Stimulated activated CD8-positive, alpha-beta memory T cell treated with anti-CD3 and anti-CD28 coated beads, Interleukin-7, amount 100 ng/mL, for 1 hour (primary cell): Measurements from ENCODE around the gene PPP2R5C.

Source experiments
- DNase-seq, 2 donors: peaks; one replicate each; pipeline ENCODE4 v3.0.0-alpha.2; 2020; ENCODE audit warnings: low read depth in 2 of 2

PPP2R5C gene

GRCh38 chr14:101840649-101841369 lies 79.3 kb downstream of the PPP2R5C start:
- no peak for DNase-seq

GRCh38 chr14:101843038-101843437 lies 81.5 kb downstream of the PPP2R5C start:
- no peak for DNase-seq

- peak in 1 of 2 donors; percentile 25 for DNase-seq
Observed at GRCh38 chr14:101843665-101844064, 82.2 kb downstream of the PPP2R5C start.

DNA sequence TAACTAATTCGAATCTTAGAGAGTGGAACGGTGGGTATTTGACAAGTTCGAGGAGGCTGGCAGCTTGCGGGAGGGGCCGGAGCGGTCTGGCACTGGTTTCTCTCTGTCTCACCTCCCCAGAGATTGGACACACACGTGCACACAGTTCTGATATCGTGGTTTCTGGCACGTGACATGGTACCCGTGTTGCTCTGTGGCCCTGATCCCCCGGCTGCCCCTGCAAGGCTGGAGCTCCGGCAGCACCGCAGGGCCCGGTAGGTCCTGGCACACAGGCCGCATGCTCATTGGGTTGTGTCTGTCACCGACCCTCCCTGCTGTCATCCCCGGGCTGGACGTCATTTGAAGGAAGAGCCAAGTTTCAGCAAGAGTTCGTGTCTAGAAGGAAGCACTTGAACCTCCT lies 82.7 kb downstream of the PPP2R5C start:
- no peak for DNase-seq

DNA sequence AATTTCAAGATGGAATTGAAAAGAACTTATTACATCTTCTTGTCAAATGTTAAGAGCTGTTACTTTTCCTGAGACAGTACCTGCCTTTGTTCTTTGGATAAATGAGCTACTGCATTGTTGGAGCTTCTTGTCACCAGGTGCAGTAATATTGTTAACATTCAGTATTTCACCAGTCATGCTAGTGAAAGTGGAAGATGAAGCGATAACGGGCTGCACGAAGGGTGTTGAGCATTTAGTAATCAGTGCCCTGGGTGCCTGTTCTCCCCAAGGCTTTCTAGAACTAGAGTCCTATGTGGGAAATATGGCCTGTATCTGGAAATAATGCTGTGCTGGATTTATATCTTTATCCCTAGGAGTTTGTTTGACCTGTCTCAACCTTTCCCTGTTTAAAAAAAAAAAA lies 83.2 kb downstream of the PPP2R5C start:
- no peak for DNase-seq

DNA sequence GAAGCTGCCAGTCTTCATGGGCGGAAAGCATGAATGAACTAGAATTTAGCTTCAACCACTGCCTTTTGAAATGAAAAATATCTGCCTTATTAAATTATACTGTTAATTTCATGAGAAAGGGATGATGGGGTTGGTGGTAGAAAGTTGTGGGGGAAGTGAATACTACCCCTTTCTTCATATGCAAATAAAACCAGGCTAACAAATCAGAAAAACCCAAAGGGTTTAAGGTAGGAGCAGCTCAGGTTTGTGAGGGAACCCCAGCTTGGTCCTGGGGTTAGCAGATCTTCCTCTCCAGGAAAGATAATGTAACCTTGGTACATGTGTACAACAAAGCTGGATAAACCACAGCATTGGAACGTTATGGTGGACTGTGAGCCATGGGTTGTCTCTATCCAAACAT lies 84.0 kb downstream of the PPP2R5C start:
- DNase-seq: no peak

DNA sequence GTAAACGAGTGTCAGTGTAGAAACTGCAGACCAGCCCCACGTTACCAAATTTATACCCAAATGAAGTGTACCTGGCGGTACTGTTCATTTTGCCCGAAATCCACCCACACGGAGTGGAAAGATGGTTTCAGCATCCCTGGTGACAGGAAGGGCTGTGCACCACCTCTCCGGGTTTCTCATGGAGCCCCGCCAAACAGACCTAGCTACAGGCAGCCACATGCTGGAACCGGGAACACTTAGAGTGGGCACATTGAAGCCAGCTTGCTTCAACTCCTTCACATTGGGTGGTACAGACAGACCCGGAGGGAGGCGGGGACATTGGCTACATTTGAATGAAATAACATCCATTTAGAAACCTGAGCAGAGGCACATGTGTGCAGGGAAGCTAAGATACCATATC lies 84.4 kb downstream of the PPP2R5C start:
- no peak for DNase-seq

DNA sequence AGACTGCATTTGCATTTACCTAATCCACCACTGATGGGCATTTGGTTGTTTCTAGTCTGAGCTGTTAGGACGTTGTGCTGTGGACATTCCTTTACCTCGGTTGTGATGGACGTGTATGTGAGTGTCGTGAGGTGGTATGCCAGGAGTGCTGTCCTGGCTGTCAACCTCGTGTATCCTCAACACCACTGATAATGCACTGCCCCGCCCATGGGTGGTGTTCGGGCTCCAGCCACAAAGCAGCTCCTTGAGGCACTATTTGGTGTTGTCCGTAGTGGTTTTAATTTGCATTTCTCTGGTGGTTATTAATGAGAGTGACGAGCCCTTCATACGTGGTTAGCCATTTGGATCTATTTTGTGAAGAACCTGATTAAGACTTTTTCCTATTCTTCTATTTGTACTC lies 87.6 kb downstream of the PPP2R5C start:
- DNase-seq: no peak

DNA sequence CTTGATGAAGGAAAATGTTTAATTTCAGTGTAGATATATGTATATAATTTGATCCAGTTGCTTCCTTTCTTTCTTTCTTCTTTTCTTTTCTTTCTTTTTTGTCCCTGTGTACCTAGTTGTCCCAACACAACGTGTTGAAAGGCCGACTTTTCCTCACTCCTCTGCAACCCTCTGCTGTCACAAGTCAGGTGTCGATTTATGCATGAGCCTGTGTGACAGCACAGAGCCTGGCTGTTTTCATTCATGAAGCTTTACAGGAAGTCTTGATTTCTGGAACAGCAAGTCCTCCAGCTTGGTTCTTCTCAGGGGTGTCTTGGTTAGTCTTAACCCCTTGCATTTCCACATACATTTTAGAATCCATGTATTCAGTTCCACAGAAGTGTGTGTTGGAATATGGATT lies 88.1 kb downstream of the PPP2R5C start:
- no peak for DNase-seq

GRCh38 chr14:101851183-101851582 lies 89.7 kb downstream of the PPP2R5C start:
- no peak for DNase-seq

DNA sequence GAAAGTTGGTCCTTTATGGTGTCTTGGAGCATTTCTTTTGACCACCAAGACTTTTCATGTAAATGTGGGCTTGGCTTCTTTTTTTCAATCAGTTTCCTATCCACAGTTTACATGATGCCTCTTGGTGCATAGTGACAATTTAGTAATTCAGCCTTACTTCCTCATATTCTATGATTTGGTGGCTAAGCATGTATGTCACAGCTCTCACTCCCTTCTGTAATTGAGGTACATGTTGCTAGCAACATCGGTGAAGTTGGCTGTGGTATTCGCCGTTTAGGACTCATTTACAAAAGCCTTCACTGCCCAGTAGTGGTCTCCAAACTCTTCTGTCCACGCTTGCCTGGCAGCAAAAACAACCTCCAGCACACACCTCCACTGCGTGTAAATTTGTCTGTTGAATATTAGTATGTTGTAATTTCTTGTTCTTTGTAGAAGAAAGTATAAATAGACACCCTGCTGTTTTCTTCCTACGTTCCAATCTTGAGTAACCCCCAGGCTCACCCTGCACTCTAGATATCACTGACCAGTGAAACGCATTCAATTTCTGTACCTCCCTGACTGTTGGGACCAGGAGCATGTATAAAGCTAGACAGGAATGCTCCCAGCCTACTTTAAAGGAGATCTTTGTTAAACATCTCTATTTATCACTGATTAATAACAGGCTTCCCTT lies 90.4 kb downstream of the PPP2R5C start:
- DNase-seq: no peak

- DNase-seq: no peak
Observed at GRCh38 chr14:101852785-101853184, 91.3 kb downstream of the PPP2R5C start.

DNA sequence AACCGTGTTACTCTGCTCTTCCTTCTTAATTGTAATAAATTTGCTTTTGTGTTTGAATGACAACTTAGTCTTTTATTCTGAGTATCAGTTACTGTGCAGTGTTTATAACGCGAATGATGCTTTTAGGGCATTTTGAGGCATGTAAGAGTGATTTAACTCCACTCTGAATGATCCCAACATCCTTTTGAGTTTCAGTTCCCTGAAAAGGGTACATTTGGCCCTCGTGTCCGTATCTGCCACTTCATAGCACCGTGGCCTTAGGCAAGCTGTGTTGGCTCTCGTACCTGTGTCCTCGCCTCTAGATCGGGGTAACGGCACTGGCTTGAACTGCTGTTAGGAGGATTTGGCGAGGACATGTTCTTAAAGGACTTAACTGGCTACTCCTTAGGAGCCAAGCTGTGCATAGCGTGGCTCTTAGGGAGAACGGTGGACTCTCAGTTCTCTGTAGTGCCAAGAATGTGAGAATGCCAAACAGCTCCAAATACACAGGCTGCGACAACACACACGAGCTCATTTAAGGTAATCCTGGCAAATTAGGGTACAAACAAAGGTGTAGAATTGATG lies 92.0 kb downstream of the PPP2R5C start:
- no peak for DNase-seq

DNA sequence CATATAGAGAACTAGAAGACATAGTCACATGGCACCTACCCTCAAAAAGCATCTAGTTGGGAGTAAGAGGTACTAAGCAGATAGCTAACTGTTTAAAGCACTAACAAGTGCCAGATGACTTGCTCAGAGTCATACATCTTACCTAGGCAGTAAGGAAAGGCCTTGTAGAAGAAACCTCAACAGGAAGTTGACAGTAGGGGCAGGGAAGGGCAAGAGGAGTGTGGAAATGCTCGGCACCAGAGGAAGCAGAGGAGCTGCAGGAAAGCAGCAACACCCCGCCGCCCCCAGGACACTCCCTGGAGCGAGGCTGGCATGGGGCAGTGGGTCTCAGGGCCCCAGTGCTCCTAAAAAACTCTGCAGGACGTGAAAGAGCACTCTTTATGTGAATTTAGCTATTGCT lies 92.9 kb downstream of the PPP2R5C start:
- no peak for DNase-seq

- DNase-seq: no peak
Observed at GRCh38 chr14:101855958-101856357, 94.4 kb downstream of the PPP2R5C start.

DNA sequence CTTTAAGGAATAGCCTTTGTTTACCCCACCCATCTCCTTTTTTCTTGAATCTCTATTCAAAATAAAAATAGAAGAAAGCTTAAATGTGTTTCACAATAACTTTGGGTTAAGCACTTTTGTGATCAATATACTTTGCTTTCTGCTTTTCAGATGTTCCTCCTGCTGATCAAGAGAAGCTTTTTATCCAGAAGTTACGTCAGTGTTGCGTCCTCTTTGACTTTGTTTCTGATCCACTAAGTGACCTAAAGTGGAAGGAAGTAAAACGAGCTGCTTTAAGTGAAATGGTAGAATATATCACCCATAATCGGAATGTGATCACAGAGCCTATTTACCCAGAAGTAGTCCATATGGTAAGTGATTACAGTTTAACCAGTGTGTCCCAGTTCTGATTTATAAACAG lies 95.0 kb downstream of the PPP2R5C start:
- DNase-seq: no peak

DNA sequence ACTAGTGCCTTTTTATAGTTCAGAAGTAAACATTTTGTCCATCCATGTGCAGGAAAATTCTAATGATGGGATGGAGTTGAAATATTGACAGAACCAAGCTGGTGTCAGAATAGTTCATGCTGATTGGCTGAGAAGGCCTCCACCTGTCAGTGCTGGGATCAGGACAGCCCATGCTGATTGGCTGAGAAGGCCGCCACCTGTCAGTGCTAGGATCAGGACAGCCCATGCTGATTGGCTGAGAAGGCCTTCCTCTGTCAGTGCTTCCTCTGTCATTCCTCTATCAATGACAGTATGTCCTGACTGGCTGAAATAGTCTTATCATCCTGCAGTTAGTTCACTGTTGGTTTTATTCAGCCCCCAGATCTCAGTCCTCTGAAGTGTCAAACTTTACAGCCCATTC lies 95.7 kb downstream of the PPP2R5C start:
- no peak for DNase-seq

- DNase-seq: no peak
Observed at GRCh38 chr14:101858791-101859537, 97.5 kb downstream of the PPP2R5C start.

- no peak for DNase-seq
Observed at GRCh38 chr14:101859538-101859902, 98.0 kb downstream of the PPP2R5C start.

DNA sequence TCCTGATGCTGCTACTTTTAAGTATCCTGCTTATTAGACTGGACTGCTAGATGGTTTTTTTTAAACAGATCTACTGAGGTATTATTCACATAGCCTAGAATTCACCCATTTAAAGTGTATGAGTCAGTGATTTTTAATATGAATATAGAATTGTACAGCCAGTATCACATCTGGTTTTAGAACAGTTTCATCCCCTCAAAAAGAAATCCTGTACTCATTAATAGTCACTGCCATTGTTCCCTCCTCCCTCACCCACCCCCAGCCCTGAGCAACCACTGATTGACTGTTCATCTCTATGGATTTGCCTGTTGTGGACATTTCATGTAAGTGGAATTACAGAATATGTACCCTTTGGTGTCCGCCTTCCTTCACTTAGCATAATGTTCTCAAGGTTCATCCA lies 98.4 kb downstream of the PPP2R5C start:
- no peak for DNase-seq

GRCh38 chr14:101861464-101861863 lies 100.0 kb downstream of the PPP2R5C start:
- DNase-seq: no peak

DNA sequence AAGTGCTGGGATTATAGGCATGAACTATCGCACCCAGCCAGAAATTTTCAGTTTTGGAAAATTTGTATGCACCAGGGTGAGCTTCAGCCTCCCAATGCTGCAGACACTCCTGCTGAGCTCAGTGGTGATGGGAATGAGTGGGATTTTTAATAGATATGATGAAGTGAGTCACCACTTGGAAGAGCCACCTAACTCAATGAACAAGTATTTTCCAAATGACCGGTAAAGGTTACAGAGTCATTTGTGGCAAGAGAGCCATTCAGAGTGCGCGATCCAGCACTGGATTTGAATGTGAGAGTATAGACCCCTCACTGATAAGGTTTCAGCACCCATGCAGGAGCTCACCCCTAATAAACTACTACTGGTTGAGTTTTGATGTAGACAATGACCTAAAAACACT lies 100.7 kb downstream of the PPP2R5C start:
- DNase-seq: no peak

GRCh38 chr14:101862711-101863110 lies 101.2 kb downstream of the PPP2R5C start:
- no peak for DNase-seq
